Stomach (tissue), 9 donors: ENCODE data around the gene PSMB3. TPM values are rescaled to one million over a fixed set of nuclear protein-coding genes. Genes with fewer than 3 reads are reported as not detected.
A peak's percentile ranks its signal among the peaks of the same experiment; 100 is the strongest.

Experiments used
- DNase-seq, 2 donors: peaks; one replicate each; pipeline versions ENCODE4 v3.0.0 to v3.0.0-alpha.2; 2013 to 2019
- H3K27ac ChIP-seq, 5 donors: fragments of 200-600 bp in 4 of 5; sonication (generic) in 4 of 5; one replicate each; pipeline ENCODE4 v1.5.1; 2013 to 2019; ENCODE audit warnings: mild to moderate bottlenecking in 1 of 5, moderate library complexity in 1 of 5
- H3K27me3 ChIP-seq, 3 donors: fragments of 200-600 bp; sonication (generic); one replicate each; pipeline ENCODE4 v1.5.1; 2017 to 2019; ENCODE audit warnings: mixed run types in 1 of 3
- H3K36me3 ChIP-seq, 4 donors: fragments of 200-600 bp; sonication (generic); 1 replicate in 3 of 4; 2 replicates in 1 of 4; pipeline ENCODE4 v1.5.1; 2016 to 2019
- H3K4me1 ChIP-seq, 4 donors: fragments of 200-600 bp; sonication (generic); one replicate each; pipeline ENCODE4 v1.5.1; 2016 to 2019
- H3K4me3 ChIP-seq, 4 donors: fragments of 200-600 bp; sonication (generic) in 3 of 4; one replicate each; pipeline ENCODE4 v1.5.1; 2016 to 2019; ENCODE audit warnings: mild to moderate bottlenecking in 1 of 4
- H3K9me3 ChIP-seq, 4 donors: fragments of 200-600 bp; sonication (generic); one replicate each; pipeline ENCODE4 v1.5.1; 2016 to 2019
- EP300 ChIP-seq: sonication (generic); formaldehyde crosslinking; IDR thresholded peaks from one replicate; pipeline ENCODE4 v1.6.1; 2017; ENCODE audit warnings: antibody characterized with exemption
- POLR2A ChIP-seq, 4 donors: fragments of 450-650 bp; IDR thresholded peaks; one replicate each; pipeline ENCODE4 v1.6.1; 2016; ENCODE audit warnings: antibody characterized with exemption in 4 of 4, control low read depth in 2 of 4, mild to moderate bottlenecking in 1 of 4, moderate library complexity in 1 of 4
- POLR2AphosphoS5 ChIP-seq, 3 donors: sonication (generic); formaldehyde crosslinking; IDR thresholded peaks; one replicate each; pipeline ENCODE4 v1.6.1; 2016; ENCODE audit warnings: antibody characterized with exemption in 3 of 3
- WGBS, 5 donors: extraction: QIAGEN DNeasy Blood & Tissue Kit in 3 of 5; methylation state at CpG; one replicate each; pipeline versions ENCODE4 v1.1.5 to v1.1.7; 2013 to 2018; 5-methylcytosine and 5-hydroxymethylcytosine counted together
- intact Hi-C: fragments of 100-400 bp; cut with DNase I; formaldehyde crosslinking; loops from one replicate; pipeline ENCODE4 v1.15.1; 2023; ENCODE audit warnings: low total_unique reads
- polyA plus RNA-seq, 3 donors: library from polyadenylated mRNA; stranded (reverse); fragments of 200-250 nt; gene quantifications; one replicate each; pipeline ENCODE4 v1.2.3, GENCODE V29; 2013
- total RNA-seq, 5 donors: library from RNA; depleted of rRNA; stranded (reverse); fragments of >200 nt; gene quantifications; one replicate each; pipeline versions ENCODE4 v1.1.0 to v1.2.3, GENCODE V29; 2014 to 2016
- TF ChIP-seq, protein P1 (sequence below), 7 experiments: fragments of 450-650 bp in 4 of 7; fragments of 200-600 bp in 3 of 7; sonication (generic) in 3 of 7; IDR thresholded peaks; one replicate each; pipeline ENCODE4 v1.5.1; 2016 to 2019; ENCODE audit warnings: antibody characterized with exemption in 7 of 7, control low read depth in 2 of 7, mild to moderate bottlenecking in 1 of 7
- donor health status: healthy with polysubstance abuse.
- donor health status: Bipolar disorder and iron deficiency.
- donor health status: healthy.

Gene PSMB3
- total and polyA plus RNA-seq, 8 donors: 29.0 to 281 (median 191) TPM

DNA sequence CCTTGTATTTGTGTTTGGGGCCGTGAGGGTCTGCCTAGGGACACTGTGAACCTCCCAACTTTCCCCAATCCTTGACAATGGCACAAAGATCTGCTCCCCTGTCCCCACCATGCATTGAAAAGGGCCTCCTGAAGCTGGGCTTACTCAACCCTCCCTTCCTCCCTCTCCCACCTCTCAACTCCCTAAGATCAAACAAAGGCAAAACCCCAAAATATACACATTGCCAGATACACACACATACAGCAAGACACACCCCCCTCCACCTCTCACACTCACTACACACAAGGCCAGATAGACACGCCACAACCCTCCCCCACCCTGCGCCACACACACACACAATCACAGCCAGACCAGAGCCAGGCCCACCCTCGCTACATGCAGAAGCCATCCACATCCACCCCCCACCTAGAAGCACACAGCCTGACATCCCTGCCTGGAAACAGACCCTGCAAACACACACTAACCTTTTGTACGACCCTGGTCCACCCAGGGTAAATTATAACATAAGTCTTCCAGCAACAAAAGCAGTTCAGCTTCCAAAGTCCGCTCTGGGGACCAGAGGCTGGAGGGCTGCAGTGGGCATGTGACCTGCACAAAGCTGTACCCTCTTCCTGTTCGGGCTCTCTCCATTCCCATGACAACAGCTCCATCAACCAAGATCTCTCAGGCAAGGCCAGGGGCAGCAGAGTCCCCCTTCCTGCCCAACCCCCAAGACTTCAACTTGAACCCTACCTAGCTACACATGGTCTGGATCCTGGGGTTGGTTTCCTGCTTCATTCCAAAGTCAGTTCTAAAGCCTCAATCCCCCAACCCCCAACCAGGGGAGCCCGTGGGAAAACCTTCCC lies 6.3 kb upstream of the PSMB3 start:
- Histone ChIP-seq H3K9me3 (no peaks in the 10 kb centered on the region), H3K27me3 (peaks cover 0 to 45% (median 15%) of the 10 kb centered on the region in 3 donors), H3K36me3 (no peaks in the 10 kb centered on the region), H3K27ac (peak overlapping the region; percentile 22 to 94 (median 93)), H3K4me1 (peaks cover 75 to 100% (median 94%) of the 10 kb centered on the region in 4 donors), H3K4me3 (peak overlapping the region in 3 of 4 donors; percentile 83 to 88 (median 84))
- peak in 1 of 2 donors; percentile 66 for DNase-seq
- WGBS, 5 donors: 29 to 44% (median 35%) methylated on average over 8 of the region's 8 CpGs
- TF ChIP-seq POLR2A (IDR thresholded peaks at IDR 0.05): no peak
- TF ChIP-seq, protein P1, sequence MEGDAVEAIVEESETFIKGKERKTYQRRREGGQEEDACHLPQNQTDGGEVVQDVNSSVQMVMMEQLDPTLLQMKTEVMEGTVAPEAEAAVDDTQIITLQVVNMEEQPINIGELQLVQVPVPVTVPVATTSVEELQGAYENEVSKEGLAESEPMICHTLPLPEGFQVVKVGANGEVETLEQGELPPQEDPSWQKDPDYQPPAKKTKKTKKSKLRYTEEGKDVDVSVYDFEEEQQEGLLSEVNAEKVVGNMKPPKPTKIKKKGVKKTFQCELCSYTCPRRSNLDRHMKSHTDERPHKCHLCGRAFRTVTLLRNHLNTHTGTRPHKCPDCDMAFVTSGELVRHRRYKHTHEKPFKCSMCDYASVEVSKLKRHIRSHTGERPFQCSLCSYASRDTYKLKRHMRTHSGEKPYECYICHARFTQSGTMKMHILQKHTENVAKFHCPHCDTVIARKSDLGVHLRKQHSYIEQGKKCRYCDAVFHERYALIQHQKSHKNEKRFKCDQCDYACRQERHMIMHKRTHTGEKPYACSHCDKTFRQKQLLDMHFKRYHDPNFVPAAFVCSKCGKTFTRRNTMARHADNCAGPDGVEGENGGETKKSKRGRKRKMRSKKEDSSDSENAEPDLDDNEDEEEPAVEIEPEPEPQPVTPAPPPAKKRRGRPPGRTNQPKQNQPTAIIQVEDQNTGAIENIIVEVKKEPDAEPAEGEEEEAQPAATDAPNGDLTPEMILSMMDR (IDR thresholded peaks at IDR 0.05): no peak
- TF ChIP-seq POLR2AphosphoS5 (IDR thresholded peaks at IDR 0.05): no peak
- TF ChIP-seq EP300: no peak
- intact Hi-C loops: no loop called here

DNA sequence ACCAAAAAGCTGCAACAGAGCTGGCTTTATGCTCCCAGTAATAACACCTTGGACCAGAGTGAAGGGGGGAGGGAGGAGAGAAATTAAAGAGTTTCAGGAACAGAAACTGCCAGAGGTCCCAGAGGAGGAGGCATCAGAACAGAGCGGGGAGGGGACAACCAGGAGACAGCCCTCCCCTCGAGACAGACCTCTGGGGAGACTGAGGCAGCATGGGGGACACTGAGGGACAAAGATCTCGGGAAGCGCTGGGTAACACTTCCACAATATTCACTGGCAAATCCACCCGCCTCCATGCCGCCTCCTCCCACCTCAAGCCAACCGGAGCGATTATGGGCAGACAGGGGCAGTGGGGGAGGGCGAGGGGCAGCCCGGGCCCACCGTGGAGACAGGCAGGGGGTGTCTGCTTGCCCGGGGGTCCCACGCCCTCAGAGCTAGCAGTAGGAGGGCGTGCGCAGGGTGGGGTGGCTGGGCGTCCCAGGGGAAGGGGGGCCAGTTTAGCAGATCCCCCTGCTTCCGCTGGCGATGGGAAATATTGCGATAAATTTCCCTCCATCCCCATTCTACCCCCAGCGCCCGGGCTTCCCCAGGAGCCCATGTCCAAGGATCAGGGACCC lies 5.6 kb upstream of the PSMB3 start:
- WGBS, 5 donors: 5 to 10% (median 9%) methylated on average over 10 to 21 of the region's 21 CpGs
- no peak for DNase-seq
- H3K27ac ChIP-seq: peak overlapping the region; percentile 79 to 94 (median 93)
- H3K4me1 ChIP-seq: peaks cover 71 to 96% (median 88%) of the 10 kb centered on the region in 4 donors
- no peaks in the 10 kb centered on the region for H3K9me3 ChIP-seq
- H3K27me3 ChIP-seq: peaks cover 0 to 45% (median 15%) of the 10 kb centered on the region in 3 donors
- TF ChIP-seq, protein P1 (IDR thresholded peaks at IDR 0.05): no peak
- TF ChIP-seq POLR2A (IDR thresholded peaks at IDR 0.05) (no peak), POLR2AphosphoS5 (IDR thresholded peaks at IDR 0.05) (no peak), EP300 (no peak)
- no peaks in the 10 kb centered on the region for H3K36me3 ChIP-seq
- peak overlapping the region; percentile 83 to 88 (median 84) for H3K4me3 ChIP-seq
- intact Hi-C loops: no loop called here

DNA sequence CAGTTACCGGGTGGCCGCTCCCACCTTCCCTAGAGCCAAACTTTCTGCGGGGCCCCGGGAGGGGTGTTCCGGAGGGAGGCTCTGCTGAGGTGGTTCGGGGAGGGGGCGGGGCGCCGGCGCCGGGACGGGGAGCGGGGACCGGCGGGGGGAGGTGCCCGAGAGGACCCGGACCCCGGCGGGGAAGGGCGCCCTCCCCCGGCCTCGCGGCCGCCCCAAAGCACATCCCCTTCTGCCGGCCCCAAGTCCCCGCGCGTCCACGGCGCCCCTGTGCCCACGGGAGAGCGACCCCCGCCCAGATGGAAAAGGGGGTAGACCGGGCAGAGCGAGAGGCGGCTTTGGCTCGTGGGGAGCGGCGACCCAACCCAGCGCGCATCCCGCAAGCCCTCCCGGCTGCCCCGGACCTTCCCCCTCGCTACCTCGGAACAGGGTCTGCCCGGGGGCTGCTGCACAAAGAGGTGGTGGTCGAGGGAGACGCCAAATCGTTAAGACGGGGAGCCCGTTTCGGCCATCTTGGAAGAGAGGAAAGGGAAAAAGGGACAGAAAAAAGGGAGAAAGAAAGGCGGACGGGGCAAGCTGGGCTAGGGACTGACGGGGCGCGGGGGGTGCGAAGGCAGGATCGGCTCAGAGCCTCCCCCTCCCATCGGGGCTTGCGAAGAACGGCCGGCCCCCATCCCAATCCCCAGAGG lies 4.9 kb upstream of the PSMB3 start:
- no peaks in the 10 kb centered on the region for H3K9me3 ChIP-seq
- peaks cover 0 to 45% (median 15%) of the 10 kb centered on the region in 3 donors for H3K27me3 ChIP-seq
- DNase-seq: peak in 1 of 2 donors; percentile 82
- peak overlapping the region; percentile 79 to 94 (median 93) for H3K27ac ChIP-seq
- intact Hi-C loops: no loop called here
- TF ChIP-seq POLR2A (IDR thresholded peaks at IDR 0.05): no peak
- 0 to 2% (median 2%) methylated on average over 47 to 63 of the region's 64 CpGs for WGBS, 5 donors
- peak overlapping the region; percentile 83 to 88 (median 84) for H3K4me3 ChIP-seq
- H3K36me3 ChIP-seq: no peaks in the 10 kb centered on the region
- peaks cover 65 to 93% (median 83%) of the 10 kb centered on the region in 4 donors for H3K4me1 ChIP-seq

DNA sequence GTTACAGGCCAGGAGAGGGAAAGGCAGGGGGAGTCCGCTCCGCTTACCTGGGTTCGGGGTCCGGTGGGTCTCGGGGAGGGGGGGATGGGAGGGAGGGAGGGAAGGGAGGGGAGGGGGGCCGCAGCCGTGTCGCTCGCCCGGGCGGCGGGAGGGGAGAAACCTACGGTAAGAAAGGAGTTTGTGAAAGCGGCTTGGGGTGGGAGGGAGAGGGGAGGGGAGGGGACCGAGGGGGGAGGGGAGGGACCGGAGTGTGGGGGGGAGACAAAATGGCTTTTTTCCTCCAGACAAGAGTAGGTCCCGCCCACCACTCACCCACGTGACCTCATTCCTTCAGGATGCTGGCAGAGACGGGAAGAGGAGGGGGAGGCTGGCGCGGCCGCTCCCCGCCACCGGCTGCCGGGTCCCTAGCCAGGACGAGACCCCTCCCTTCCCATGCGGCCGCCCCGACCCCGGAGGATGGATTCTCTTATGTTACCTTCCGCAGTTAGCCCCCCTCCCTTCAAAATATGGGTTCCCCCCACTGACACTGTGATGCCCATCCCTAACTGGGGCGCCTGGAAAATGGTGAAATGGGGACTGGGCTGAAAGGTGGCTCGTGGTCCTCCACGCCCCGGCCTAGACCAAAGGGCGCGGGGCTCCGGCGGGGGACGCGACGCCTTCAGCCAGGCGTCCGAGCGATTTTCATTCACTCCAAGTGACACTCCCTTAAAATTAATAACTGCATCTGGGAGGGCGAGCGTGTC lies 4.2 kb upstream of the PSMB3 start, which contains the start of gene PCGF2:
PCGF2 (minus strand) TSS at position 188 of the 743 bp plus-strand sequence. CDS start 7,934 bp downstream, outside the sequence.
- no peaks in the 10 kb centered on the region for H3K36me3 ChIP-seq
- no peaks in the 10 kb centered on the region for H3K9me3 ChIP-seq
- peak; percentile 85 to 97 for DNase-seq
- 1 to 2% (median 1%) methylated on average over 28 to 47 of the region's 47 CpGs for WGBS, 5 donors
- intact Hi-C loops: no loop called here
- H3K4me1 ChIP-seq: peaks cover 61 to 91% (median 81%) of the 10 kb centered on the region in 4 donors
- peak within 1 kb of the TSS; percentile 89 to 94 (median 93) for H3K27ac ChIP-seq
- TF ChIP-seq POLR2A (IDR thresholded peaks at IDR 0.05) (no peak), POLR2AphosphoS5 (IDR thresholded peaks at IDR 0.05) (peak in 2 of 3 donors; percentile 24 to 72)
- H3K27me3 ChIP-seq: peaks cover 0 to 45% (median 15%) of the 10 kb centered on the region in 3 donors
- H3K4me3 ChIP-seq: peak within 1 kb of the TSS; percentile 83 to 88 (median 84)
